T-helper 1 cell treated with Interleukin-12 subunit alpha and Interleukin-12 subunit beta and Interleukin-4 antibody, amounts not matched to agents 30 μg/mL and 1 μg/mL, for 36 hours (primary cell): Measurements from ENCODE around the gene ACBD4.

Source experiments
- H3K27ac Mint-ChIP-seq: one replicate; pipeline ENCODE4 v1.8.0; 2021; ENCODE audit warnings: mild to moderate bottlenecking, mixed read lengths
- H3K27me3 Mint-ChIP-seq: one replicate; pipeline ENCODE4 v1.8.0; 2021; ENCODE audit warnings: low read depth, mixed read lengths
- H3K36me3 Mint-ChIP-seq: one replicate; pipeline ENCODE4 v1.8.0; 2021; ENCODE audit warnings: low read depth, mixed read lengths
- H3K4me1 Mint-ChIP-seq: one replicate; pipeline ENCODE4 v1.8.0; 2021; ENCODE audit warnings: low read depth, mixed read lengths
- H3K4me3 Mint-ChIP-seq: one replicate; pipeline ENCODE4 v1.8.0; 2021; ENCODE audit warnings: mild to moderate bottlenecking, moderate library complexity, mixed read lengths
- H3K9me3 Mint-ChIP-seq: one replicate; pipeline ENCODE4 v1.8.0; 2021; ENCODE audit warnings: mixed read lengths

The ACBD4 gene

GRCh38 chr17:45132320-45132571, 3.2 kb upstream of the ACBD4 start, which contains the start of gene PLCD3:
PLCD3 (minus strand) TSS chr17:45132515; CDS start chr17:45132410, 105 bp downstream.
- H3K36me3 Mint-ChIP-seq = peaks cover 3% of the 10 kb centered on the region
- H3K4me1 Mint-ChIP-seq = peaks cover 6% of the 10 kb centered on the region
- peaks cover 14% of the 10 kb centered on the region for H3K27me3 Mint-ChIP-seq
- H3K9me3 Mint-ChIP-seq = no peaks in the 10 kb centered on the region
- peak within 1 kb of the TSS; percentile 87 for H3K4me3 Mint-ChIP-seq
- peak within 1 kb of the TSS; percentile 83 for H3K27ac Mint-ChIP-seq

DNA sequence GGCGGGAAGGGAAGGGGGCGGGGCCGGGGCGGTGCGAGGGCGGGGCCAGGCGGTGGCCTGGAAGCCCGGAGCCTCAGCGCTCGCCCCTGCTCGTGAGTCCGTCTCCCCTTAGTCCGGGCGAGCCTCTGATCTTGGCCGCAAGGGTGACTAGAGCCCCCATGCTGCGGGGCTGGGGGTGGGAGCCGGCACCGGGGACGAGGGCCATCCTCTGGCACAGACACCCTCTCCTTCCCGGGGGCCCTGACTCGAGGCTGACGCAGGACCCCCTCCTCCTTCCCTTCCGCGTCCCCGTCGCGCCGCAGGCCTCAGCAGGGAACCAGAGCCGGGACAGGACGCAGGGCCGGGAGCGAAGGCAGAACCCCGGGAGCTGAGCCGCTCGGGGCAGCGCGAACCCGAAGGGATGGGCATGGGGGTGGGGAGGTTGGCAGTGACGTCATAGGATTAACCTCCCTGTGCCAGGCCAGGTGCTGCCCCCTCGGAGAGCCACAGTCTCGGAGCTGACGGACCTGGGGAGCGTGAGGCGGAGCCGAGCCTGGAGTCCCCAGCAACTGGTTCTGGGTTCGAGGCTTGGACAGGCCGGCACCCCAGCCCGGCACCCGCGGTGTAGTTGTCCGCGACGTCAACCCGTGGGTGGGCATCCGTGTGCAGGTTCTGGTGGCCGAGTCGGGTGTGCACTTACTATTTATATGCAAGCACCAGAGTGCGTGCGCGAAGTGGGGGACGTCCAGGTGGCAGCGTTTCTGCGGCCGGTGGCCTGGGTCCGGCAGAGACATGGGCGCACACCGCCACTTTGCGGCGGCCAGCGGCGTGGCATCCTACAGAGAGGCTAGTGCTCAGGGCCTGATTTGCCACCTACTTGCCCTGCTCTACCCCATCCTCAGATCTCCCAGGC, 2.7 kb upstream of the ACBD4 start:
- peaks cover 4% of the 10 kb centered on the region for H3K4me1 Mint-ChIP-seq

DNA sequence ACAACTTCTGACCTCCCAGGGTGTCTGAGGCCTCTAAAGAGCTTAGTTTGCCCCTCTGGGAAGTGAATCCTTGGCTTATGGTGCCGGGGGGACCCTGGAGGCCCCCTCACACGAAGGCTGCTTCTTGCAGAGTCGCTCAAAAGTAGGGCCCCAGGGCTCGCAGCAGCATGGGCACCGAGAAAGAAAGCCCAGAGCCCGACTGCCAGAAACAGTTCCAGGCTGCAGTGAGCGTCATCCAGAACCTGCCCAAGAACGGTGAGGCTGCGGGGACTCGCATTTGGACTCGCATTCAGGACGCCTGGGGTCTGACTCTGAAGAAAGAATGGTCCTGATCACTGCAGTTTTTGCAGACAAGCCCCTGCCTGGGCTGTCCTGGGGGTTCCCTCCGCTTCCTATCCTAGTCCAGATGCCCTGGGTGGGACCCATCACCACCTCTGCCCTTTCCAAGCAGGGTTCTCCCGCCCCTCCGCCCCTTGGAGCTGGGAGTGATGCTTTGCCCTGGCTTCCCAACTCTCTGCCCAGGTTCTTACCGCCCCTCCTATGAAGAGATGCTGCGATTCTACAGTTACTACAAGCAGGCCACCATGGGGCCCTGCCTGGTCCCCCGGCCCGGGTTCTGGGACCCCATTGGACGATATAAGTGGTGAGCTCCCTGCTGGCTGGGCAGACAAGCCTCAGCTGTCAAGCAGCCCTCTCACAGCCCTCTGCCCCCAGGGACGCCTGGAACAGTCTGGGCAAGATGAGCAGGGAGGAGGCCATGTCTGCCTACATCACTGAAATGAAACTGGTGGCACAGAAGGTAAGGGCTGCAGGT, 698 bp downstream of the ACBD4 start:
- H3K9me3 Mint-ChIP-seq = no peaks in the 10 kb centered on the region
- H3K4me1 Mint-ChIP-seq = peaks cover 8% of the 10 kb centered on the region
- H3K27ac Mint-ChIP-seq = peak overlapping the region; percentile 79
- peaks cover 3% of the 10 kb centered on the region for H3K27me3 Mint-ChIP-seq
- H3K4me3 Mint-ChIP-seq = peak overlapping the region; percentile 91
- H3K36me3 Mint-ChIP-seq = peaks cover 5% of the 10 kb centered on the region

More for the DNA sequence above, 2.7 kb upstream of the ACBD4 start:
- H3K27ac Mint-ChIP-seq = peak overlapping the region; percentile 83
- peaks cover 14% of the 10 kb centered on the region for H3K27me3 Mint-ChIP-seq
- H3K36me3 Mint-ChIP-seq = peaks cover 3% of the 10 kb centered on the region
- no peaks in the 10 kb centered on the region for H3K9me3 Mint-ChIP-seq
- H3K4me3 Mint-ChIP-seq = peak overlapping the region; percentile 87

DNA sequence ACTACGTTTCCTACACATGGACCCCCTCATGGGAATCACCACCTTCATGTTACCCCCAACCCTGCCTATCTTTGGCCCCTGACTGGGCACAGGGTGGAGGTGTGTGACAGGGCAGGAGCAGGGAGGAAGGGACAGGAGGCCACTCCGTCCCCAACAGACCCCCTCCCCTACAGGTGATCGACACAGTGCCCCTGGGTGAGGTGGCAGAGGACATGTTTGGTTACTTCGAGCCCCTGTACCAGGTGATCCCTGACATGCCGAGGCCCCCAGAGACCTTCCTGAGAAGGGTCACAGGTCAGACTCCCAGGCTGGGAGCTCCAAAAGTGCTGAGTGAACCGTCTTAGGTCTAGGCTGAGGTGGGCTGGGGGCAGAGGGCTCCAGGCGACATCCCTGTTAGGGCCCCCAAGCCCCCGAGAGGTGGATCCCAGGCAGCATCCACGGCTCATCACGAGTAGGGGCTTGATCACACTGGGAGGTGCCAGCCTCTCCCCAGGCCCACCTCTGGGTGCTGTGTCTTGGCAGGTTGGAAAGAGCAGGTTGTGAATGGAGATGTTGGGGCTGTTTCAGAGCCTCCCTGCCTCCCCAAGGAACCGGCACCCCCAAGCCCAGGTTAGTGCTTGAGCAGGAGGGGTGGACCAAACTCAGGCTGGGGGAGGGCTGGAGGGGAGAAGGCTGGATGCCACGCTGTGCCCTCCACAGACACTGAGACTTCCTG, 1.5 kb downstream of the ACBD4 start:
- peaks cover 5% of the 10 kb centered on the region for H3K36me3 Mint-ChIP-seq
- no peaks in the 10 kb centered on the region for H3K9me3 Mint-ChIP-seq
- H3K27ac Mint-ChIP-seq = no peak overlapping the region

DNA sequence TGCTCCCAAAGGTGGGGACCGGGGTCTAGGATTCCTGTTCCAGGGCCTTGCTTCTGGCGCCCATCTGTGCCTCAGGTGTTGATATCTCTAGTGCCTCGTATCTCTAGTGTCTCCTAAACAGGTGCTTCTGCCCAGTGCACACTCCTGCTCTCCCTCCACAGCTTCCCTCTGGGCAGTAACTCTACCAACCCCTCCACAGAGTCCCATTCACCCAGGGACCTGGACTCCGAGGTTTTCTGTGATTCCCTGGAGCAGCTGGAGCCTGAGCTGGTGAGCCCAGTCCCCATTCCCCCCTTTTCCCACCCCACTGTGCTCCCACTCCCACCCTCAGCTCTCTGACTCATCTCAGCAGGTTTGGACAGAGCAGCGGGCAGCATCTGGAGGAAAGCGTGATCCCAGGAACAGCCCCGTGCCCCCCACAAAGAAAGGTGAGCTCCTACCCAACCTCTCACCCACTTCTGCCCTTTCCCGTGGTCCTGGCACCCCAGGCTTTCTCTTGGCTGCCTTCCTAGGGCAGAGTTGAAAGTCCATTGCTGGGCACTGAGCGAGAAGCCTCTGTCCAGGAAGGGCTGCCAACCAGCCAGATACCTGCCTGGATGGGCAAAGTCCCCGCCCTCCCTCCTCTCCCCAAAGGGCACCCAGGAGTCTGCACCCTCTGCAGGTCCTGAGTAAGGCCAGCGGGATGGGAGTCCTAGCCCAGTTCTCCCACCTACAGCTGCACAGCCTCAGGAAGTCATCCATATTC, 2.2 kb downstream of the ACBD4 start:
- Mint-ChIP-seq H3K27me3 (no peaks in the 10 kb centered on the region), H3K4me1 (peaks cover 8% of the 10 kb centered on the region), H3K4me3 (no peak overlapping the region), H3K36me3 (peaks cover 6% of the 10 kb centered on the region), H3K27ac (no peak overlapping the region), H3K9me3 (no peaks in the 10 kb centered on the region)

More for the DNA sequence above, 1.5 kb downstream of the ACBD4 start:
- peak overlapping the region; percentile 91 for H3K4me3 Mint-ChIP-seq
- H3K4me1 Mint-ChIP-seq = peaks cover 8% of the 10 kb centered on the region
- no peaks in the 10 kb centered on the region for H3K27me3 Mint-ChIP-seq

DNA sequence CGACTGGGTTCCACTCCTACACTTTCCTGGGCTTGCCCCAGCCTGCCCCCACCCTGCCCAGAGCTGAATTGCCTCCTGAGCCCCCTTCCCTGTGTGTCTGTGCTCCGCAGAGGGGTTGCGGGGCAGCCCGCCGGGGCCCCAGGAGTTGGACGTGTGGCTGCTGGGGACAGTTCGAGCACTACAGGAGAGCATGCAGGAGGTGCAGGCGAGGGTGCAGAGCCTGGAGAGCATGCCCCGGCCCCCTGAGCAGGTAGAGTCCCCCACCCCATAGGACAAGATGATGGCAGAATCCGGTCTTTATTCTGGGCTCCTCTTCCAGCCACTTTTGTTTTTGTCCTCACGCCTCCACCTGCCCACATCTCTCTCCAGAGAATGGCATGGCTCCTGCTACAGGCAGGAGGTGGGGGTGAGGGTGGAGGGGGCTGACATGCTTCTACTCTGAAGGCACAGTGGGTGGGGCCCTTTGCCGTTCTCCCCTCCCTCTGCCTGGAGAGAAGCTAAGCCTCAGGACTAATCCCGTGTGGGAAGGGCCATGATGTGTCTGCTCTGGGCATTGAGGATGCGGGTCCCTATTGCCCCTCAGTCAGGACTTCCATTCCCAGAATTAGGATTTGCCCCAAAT, 3.5 kb downstream of the ACBD4 start:
- Mint-ChIP-seq H3K27ac (no peak overlapping the region), H3K4me3 (no peak overlapping the region), H3K36me3 (peaks cover 7% of the 10 kb centered on the region), H3K9me3 (no peaks in the 10 kb centered on the region), H3K4me1 (peaks cover 6% of the 10 kb centered on the region), H3K27me3 (no peaks in the 10 kb centered on the region)

- H3K4me1 Mint-ChIP-seq = peaks cover 6% of the 10 kb centered on the region
- H3K4me3 Mint-ChIP-seq = no peak overlapping the region
- H3K27ac Mint-ChIP-seq = no peak overlapping the region
- peaks cover 7% of the 10 kb centered on the region for H3K36me3 Mint-ChIP-seq
- no peaks in the 10 kb centered on the region for H3K9me3 Mint-ChIP-seq
- H3K27me3 Mint-ChIP-seq = no peaks in the 10 kb centered on the region
Observed at GRCh38 chr17:45139533-45139920, 4.0 kb downstream of the ACBD4 start.

DNA sequence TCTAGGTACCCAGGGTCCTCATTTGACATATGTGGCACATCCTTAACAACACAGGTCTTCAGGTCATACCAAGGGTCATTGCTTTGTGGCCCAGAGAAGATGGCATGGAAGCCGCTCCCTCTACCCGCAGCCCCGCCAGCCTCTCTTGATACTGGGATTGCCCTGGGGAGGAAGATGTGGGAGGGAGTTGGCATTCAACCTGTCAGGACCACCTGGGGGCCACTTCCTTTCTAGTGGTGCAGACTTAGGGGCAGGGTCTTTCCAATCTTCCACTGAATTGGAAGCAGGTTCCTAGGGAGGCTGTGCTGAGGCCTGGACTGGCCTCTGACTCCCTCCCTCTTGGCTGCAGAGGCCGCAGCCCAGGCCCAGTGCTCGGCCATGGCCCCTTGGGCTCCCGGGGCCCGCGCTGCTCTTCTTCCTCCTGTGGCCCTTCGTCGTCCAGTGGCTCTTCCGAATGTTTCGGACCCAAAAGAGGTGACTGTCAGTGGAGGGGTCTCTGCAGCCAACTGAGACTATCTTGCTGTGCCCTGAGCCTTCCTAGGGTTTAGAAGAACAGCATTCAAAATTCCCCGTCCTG, 7.7 kb downstream of the ACBD4 start:
- Mint-ChIP-seq H3K9me3 (no peaks in the 10 kb centered on the region), H3K27ac (no peak overlapping the region)

GRCh38 chr17:45143767-45144198, 8.3 kb downstream of the ACBD4 start:
- Mint-ChIP-seq H3K4me1 (peaks cover 21% of the 10 kb centered on the region), H3K4me3 (peak overlapping the region; percentile 40), H3K36me3 (peaks cover 9% of the 10 kb centered on the region), H3K27ac (no peak overlapping the region), H3K9me3 (no peaks in the 10 kb centered on the region), H3K27me3 (no peaks in the 10 kb centered on the region)

More for the DNA sequence above, 7.7 kb downstream of the ACBD4 start:
- H3K27me3 Mint-ChIP-seq = no peaks in the 10 kb centered on the region
- peaks cover 21% of the 10 kb centered on the region for H3K4me1 Mint-ChIP-seq
- no peak overlapping the region for H3K4me3 Mint-ChIP-seq
- peaks cover 7% of the 10 kb centered on the region for H3K36me3 Mint-ChIP-seq

- Mint-ChIP-seq H3K27ac (no peak overlapping the region), H3K27me3 (no peaks in the 10 kb centered on the region), H3K36me3 (peaks cover 11% of the 10 kb centered on the region), H3K9me3 (no peaks in the 10 kb centered on the region), H3K4me1 (peaks cover 21% of the 10 kb centered on the region), H3K4me3 (no peak overlapping the region)
Observed at GRCh38 chr17:45144199-45145034, 8.9 kb downstream of the ACBD4 start.

DNA sequence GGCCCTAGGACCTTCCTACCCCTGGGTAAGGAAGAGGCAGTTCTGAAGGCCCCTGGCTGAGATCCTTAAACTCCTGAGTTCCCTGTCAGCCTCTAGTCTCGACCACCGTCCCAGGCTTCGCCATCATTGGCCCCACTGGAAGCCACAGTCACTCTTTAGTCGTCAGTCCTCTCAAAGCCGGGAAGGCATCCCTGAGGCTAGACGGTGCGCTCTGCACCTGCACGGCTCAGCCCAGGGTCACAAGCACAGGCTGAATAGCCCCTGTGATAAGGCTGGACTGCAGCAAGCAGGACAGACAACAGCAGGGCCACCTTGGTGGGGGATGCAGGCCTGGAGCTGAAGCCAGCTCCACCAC, 9.5 kb downstream of the ACBD4 start:
- Mint-ChIP-seq H3K27me3 (no peaks in the 10 kb centered on the region), H3K36me3 (peaks cover 17% of the 10 kb centered on the region), H3K27ac (peak overlapping the region; percentile 55), H3K4me1 (peaks cover 21% of the 10 kb centered on the region), H3K4me3 (no peak overlapping the region), H3K9me3 (no peaks in the 10 kb centered on the region)

DNA sequence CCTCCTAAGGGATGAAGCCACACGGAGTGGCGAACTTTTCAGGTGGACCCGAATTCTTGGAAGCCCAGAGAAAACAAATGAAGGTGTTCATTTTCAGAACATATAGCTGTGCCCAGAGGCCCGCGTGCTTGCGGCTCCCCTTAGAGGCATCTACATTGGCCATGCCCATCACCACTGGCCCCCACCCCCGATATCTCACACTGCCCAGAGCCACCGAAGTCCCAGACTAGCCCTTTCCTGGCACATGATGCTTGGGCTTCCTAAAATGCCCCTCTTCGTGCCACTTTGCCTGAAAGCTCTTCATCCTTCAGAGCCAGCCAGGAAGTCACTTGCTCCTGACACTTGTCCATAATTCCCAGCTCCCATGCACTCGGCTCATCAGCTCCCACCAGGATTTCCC, 10.7 kb downstream of the ACBD4 start:
- H3K27me3 Mint-ChIP-seq = no peaks in the 10 kb centered on the region
- H3K4me3 Mint-ChIP-seq = peak overlapping the region; percentile 19
- peaks cover 23% of the 10 kb centered on the region for H3K36me3 Mint-ChIP-seq
- H3K27ac Mint-ChIP-seq = no peak overlapping the region
- H3K9me3 Mint-ChIP-seq = no peaks in the 10 kb centered on the region
- H3K4me1 Mint-ChIP-seq = peaks cover 22% of the 10 kb centered on the region

DNA sequence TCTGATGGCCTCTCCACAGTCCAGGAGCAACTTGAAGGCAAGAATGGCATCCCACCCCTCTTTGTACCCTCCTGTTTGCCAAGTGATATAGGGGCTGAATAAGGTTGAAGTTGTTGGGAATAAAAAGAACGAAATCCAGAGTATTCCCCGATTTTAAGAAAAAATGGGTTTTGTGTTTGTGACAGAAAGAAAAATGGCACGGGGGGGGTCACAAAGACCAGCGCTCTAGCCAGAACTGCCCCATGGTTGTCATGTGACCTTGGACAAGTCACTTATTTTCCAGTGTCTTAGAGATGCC, 11.1 kb downstream of the ACBD4 start:
- peak overlapping the region; percentile 100 for H3K27ac Mint-ChIP-seq
- H3K27me3 Mint-ChIP-seq = no peaks in the 10 kb centered on the region
- H3K4me3 Mint-ChIP-seq = peak overlapping the region; percentile 96
- no peaks in the 10 kb centered on the region for H3K9me3 Mint-ChIP-seq
- peaks cover 26% of the 10 kb centered on the region for H3K4me1 Mint-ChIP-seq
- peaks cover 22% of the 10 kb centered on the region for H3K36me3 Mint-ChIP-seq
